ENCODE results near the gene SLCO2A1.

DNA sequence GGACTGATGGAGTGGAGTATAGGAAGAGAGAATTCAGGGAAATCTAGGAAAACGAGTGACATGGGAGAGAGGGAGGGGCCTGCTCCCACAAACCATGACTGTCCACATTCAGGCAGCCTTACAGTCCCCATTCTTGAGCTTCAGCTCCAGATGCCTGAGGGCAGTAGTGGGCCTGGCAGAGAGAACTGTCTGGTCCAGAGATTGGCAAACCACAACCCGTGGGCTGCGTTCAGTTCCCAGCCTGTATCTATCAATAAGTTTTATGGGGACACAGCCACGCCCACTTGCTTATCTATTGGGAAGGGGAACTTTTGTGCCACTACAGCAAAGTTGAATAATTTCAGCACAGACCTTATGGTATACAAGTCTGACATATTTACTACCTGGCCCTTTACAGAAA, 63.8 kb downstream of the SLCO2A1 start:
- TF ChIP-seq POLR2A (IDR thresholded peaks at IDR 0.05): no peak
- TF ChIP-seq, protein P1, sequence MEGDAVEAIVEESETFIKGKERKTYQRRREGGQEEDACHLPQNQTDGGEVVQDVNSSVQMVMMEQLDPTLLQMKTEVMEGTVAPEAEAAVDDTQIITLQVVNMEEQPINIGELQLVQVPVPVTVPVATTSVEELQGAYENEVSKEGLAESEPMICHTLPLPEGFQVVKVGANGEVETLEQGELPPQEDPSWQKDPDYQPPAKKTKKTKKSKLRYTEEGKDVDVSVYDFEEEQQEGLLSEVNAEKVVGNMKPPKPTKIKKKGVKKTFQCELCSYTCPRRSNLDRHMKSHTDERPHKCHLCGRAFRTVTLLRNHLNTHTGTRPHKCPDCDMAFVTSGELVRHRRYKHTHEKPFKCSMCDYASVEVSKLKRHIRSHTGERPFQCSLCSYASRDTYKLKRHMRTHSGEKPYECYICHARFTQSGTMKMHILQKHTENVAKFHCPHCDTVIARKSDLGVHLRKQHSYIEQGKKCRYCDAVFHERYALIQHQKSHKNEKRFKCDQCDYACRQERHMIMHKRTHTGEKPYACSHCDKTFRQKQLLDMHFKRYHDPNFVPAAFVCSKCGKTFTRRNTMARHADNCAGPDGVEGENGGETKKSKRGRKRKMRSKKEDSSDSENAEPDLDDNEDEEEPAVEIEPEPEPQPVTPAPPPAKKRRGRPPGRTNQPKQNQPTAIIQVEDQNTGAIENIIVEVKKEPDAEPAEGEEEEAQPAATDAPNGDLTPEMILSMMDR (IDR thresholded peaks at IDR 0.05): no peak

Measured in testis (tissue), 2 donors.